Ascending aorta (tissue), 2 donors: ENCODE results near the gene XXYLT1. TPM values are rescaled to one million over a fixed set of nuclear protein-coding genes. Genes with fewer than 3 reads are reported as not detected.
A peak's percentile ranks its signal among the peaks of the same experiment; 100 is the strongest.

ENCODE experiments used
- DNase-seq, 2 donors: peaks; one replicate each; pipeline ENCODE4 v3.0.0-alpha.2; 2019; ENCODE audit warnings: low spot score in 2 of 2
- H3K27ac ChIP-seq, 2 donors: fragments of 200-600 bp; sonication (generic); one replicate each; pipeline ENCODE4 v1.5.1; 2016 to 2017; ENCODE audit warnings: mild to moderate bottlenecking in 1 of 2
- H3K27me3 ChIP-seq: fragments of 200-600 bp; sonication (generic); one replicate; pipeline ENCODE4 v1.5.1; 2017
- H3K36me3 ChIP-seq, 2 donors: fragments of 200-600 bp; sonication (generic); one replicate each; pipeline ENCODE4 v1.5.1; 2016
- H3K4me1 ChIP-seq, 2 donors: fragments of 200-600 bp; sonication (generic); one replicate each; pipeline ENCODE4 v1.5.1; 2016 to 2017; ENCODE audit warnings: mild to moderate bottlenecking in 1 of 2
- H3K4me3 ChIP-seq, 2 donors: fragments of 200-600 bp; sonication (generic); one replicate each; pipeline ENCODE4 v1.5.1; 2016 to 2017; ENCODE audit warnings: mild to moderate bottlenecking in 1 of 2
- H3K9me3 ChIP-seq, 2 donors: fragments of 200-600 bp; sonication (generic); one replicate each; pipeline ENCODE4 v1.5.1; 2016
- CTCF ChIP-seq, 3 experiments: fragments of 200-600 bp in 2 of 3; fragments of 450-650 bp in 1 of 3; sonication (generic) in 2 of 3; IDR thresholded peaks; one replicate each; pipeline ENCODE4 v1.5.1; 2016 to 2019; ENCODE audit warnings: antibody characterized with exemption in 3 of 3, mild to moderate bottlenecking in 1 of 3, moderate library complexity in 1 of 3
- intact Hi-C: fragments of 100-400 bp; cut with DNase I; formaldehyde crosslinking; loops from one replicate; pipeline ENCODE4 v1.15.1; 2023
- total RNA-seq: library from RNA; depleted of rRNA; stranded (reverse); fragments of >200 nt; gene quantifications from one replicate; pipeline ENCODE4 v1.1.0, GENCODE V29; 2016

Gene XXYLT1
- total RNA-seq, 1 donor from 2014 or later: 41.0 TPM

DNA sequence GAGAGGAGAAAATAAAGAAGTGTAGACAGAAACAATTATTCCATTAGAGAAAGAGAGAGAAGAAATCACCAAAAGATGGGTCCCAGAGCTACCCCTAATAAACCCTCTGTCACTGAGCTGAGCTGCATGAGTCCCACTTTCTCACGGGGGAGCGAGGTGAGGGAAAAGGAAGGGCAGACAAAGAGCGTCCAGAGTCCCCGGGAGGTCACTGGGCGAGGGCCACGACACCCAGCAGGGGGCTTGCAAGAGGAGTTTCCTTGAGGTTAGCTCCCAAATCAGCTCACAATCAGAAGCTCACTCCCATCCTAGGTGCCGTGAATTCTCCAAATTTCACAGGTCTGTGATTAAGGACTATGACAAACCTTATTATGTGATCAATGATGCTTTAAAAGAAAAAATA, 62.3 kb downstream of the XXYLT1 start:
- intact Hi-C loops: no loop called here
- Histone ChIP-seq H3K27ac (peak overlapping the region; percentile 87), H3K4me1 (peaks cover 10 to 30% of the 10 kb centered on the region in 2 donors)

DNA sequence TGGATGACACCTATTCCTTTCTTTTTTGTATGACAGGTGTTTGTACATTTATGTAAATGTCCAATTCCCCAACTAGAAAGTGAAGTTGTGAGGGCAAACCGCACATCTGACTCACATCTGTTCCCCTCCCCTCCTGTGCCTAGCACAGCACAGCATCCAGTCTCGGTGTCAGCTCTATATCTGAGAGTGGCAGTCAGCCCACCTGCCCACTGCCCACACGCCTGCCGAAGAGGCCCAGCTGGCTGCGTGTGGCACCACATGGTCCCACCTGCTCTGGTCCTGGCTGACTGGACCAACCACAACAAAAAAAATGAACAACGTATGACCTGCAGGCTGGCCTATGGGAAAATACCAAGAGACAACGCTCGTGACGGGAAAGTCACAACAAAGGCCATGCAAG, 62.8 kb downstream of the XXYLT1 start:
- no peaks in the 10 kb centered on the region for H3K27me3 ChIP-seq

More for the DNA sequence above, 62.3 kb downstream of the XXYLT1 start:
- Histone ChIP-seq H3K36me3 (no peaks in the 10 kb centered on the region), H3K27me3 (no peaks in the 10 kb centered on the region), H3K4me3 (no peak overlapping the region), H3K9me3 (no peaks in the 10 kb centered on the region)
- DNase-seq: no peak
- no peak for TF ChIP-seq CTCF (IDR thresholded peaks at IDR 0.05)

DNA sequence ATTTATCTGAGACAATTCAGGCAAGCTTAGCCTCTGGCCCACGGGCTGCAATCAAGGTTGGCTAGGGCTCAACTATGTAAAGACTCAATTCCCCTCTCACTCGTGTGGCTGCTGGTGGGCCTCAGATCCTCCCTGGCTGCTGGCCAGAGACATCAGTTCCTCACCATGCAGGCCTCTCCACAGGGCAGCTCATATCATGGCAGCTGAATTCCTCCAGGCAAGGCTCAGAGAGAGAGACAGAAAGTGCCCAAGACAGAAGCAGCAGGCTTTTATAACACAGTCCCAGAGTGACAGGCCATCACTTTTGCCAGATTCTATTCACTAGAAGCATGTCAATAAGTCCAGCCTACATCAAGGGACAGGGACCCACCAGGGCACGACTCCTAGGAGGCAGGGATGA, 63.2 kb downstream of the XXYLT1 start:
- Histone ChIP-seq H3K36me3 (no peaks in the 10 kb centered on the region), H3K4me1 (peaks cover 10 to 30% of the 10 kb centered on the region in 2 donors), H3K4me3 (no peak overlapping the region), H3K9me3 (no peaks in the 10 kb centered on the region), H3K27me3 (no peaks in the 10 kb centered on the region), H3K27ac (no peak overlapping the region)
- TF ChIP-seq CTCF (IDR thresholded peaks at IDR 0.05): no peak
- intact Hi-C loops: no loop called here
- no peak for DNase-seq

More for the DNA sequence above, 62.8 kb downstream of the XXYLT1 start:
- no peak for TF ChIP-seq CTCF (IDR thresholded peaks at IDR 0.05)
- intact Hi-C loops: no loop called here
- H3K4me1 ChIP-seq: peaks cover 10 to 30% of the 10 kb centered on the region in 2 donors
- H3K4me3 ChIP-seq: no peak overlapping the region
- no peak for DNase-seq
- peak overlapping the region in 1 of 2 donors; percentile 87 for H3K27ac ChIP-seq
- no peaks in the 10 kb centered on the region for H3K9me3 ChIP-seq
- no peaks in the 10 kb centered on the region for H3K36me3 ChIP-seq

DNA sequence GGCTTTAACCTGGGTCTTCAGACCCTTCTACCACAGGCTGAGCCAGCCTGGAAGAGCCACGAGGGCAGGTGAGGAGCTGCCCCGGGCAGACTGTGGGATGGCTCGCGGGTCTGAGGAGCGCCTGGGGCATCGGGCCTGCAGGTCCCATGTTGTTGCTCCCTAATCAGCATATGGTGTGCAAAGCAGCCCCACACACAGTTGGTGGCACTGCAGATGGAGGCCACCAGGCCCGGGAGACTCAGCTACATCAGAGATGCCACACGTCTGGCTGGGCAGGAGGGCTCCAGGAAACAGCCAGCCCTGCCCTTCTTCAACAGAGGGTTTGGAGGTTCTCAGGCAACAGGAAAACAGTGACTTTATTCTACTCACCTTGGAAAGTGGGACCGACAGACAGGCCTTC, 63.9 kb downstream of the XXYLT1 start:
- Histone ChIP-seq H3K27me3 (no peaks in the 10 kb centered on the region), H3K4me3 (no peak overlapping the region), H3K27ac (no peak overlapping the region), H3K36me3 (no peaks in the 10 kb centered on the region), H3K4me1 (peaks cover 10 to 30% of the 10 kb centered on the region in 2 donors), H3K9me3 (no peaks in the 10 kb centered on the region)
- no peak for DNase-seq
- TF ChIP-seq CTCF (IDR thresholded peaks at IDR 0.05): no peak
- intact Hi-C loops: no loop called here

- no peaks in the 10 kb centered on the region for H3K36me3 ChIP-seq
- TF ChIP-seq CTCF (IDR thresholded peaks at IDR 0.05): no peak
- H3K4me1 ChIP-seq: peaks cover 3 to 15% of the 10 kb centered on the region in 2 donors
- no peaks in the 10 kb centered on the region for H3K9me3 ChIP-seq
- no peak overlapping the region for H3K4me3 ChIP-seq
- H3K27me3 ChIP-seq: no peaks in the 10 kb centered on the region
- no peak overlapping the region for H3K27ac ChIP-seq
- DNase-seq: no peak
- intact Hi-C loops: no loop called here
Measured at GRCh38 chr3:195204360-195205163, 66.4 kb downstream of the XXYLT1 start.
